ENCODE data around the gene SLC4A4. TPM values are rescaled to one million over a fixed set of nuclear protein-coding genes. Genes with fewer than 3 reads are reported as not detected.

The SLC4A4 gene
- total and polyA plus RNA-seq, 2 of the 8 experiments (the other 6 are each of a cell fraction or from before 2014, with no cell fraction given): 0.67 to 2.8 TPM

DNA sequence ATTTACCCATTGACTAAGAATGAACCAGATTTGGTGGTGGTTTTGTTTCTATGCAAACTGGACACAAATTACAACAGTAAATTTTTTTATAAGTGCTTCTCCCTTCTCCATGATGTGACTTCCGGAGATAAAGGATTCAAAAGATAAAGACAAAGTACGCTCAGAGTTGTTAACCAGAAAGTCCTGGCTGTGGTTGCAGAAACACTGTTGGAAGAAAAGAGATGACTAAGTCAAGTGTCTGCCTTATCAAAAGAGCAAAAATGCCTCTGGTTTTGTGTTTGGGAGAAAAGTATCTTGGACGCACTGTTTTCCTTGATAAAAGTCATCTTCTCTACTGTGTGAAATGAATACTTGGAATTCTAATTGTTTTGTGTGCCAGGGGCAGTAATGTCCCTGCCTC lies 231.7 kb downstream of the SLC4A4 start (continued):
- TF ChIP-seq SIRT6 (IDR thresholded peaks at IDR 0.05; ENCODE audit: low read length): no peak
- no peak for TF ChIP-seq TAF1 (IDR thresholded peaks at IDR 0.05; ENCODE audit: low read depth, low read length)

Data from H1 (cell line).